IPS-20b (cell line): ENCODE results near the gene NISCH.

ENCODE experiments used
- H3K27ac ChIP-seq: one replicate; pipeline ENCODE4 v1.5.1; 2013; ENCODE audit warnings: low read length
- H3K27me3 ChIP-seq: 2 replicates; pipeline ENCODE4 v1.6.1; 2013; ENCODE audit warnings: mild to moderate bottlenecking, low read length, inconsistent platforms; ENCODE audit not compliant: insufficient read depth
- H3K36me3 ChIP-seq: 2 replicates; pipeline ENCODE4 v1.6.1; 2013; ENCODE audit warnings: low read depth, mild to moderate bottlenecking, inconsistent platforms, low read length, moderate library complexity; ENCODE audit not compliant: insufficient read depth
- H3K4me1 ChIP-seq: 2 replicates; pipeline ENCODE4 v1.6.1; 2013; ENCODE audit warnings: mild to moderate bottlenecking, control low read depth, inconsistent platforms, low read length, moderate library complexity; ENCODE audit not compliant: insufficient read depth
- H3K4me3 ChIP-seq: 2 replicates; pipeline ENCODE4 v1.5.1; 2013; ENCODE audit warnings: mild to moderate bottlenecking, low read length, inconsistent platforms
- H3K9ac ChIP-seq: 2 replicates; pipeline ENCODE4 v1.6.1; 2013; ENCODE audit warnings: low read depth, mild to moderate bottlenecking, inconsistent platforms, low read length, moderate library complexity
- H3K9me3 ChIP-seq: 2 replicates; pipeline ENCODE4 v1.6.1; 2013; ENCODE audit warnings: mild to moderate bottlenecking, low read depth, low read length, inconsistent platforms; ENCODE audit not compliant: insufficient read depth

Gene NISCH

DNA sequence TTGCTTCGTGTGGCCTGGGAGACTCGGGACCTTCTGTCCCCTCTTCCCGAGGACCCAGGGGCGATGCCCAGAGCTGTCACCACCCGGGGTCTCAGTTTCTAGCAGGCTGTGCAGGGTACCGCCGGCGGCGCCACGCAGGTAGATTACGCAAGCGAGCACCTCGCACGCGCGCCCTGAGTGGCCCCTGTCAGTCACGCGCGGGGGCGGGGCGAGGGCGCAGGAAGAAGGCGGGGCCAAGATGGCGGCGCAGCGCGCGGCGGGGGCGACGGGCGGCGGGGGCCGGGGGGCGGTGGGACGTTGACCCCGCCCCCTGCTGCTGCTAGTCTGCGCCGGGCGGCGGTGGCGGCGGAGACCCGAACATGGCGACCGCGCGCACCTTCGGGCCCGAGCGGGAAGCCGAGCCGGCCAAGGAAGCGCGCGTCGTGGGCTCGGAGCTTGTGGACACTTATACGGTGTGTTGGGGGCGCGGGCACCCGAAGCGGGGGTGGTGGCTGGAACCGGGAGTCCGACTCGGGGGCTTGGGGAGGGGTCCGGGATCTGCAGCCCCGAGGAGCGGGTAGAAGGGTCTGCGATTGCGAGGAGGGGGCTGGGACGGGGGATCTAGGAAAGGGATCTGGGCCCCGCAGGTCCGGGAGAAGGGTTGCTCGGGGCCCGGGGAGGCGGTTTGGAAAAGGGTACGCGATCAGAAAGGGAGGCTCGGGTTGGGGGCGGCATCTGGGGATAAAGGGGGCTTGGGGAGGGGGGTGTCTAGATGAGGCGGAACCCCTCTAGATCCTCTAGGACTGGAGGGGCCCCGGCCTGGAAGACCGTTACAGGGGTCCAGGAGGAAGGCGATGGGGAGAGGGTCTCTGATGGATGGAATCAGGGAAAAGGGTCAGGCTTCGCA is at the start of gene NISCH:
Gene NISCH, plus strand, starts transcription at position 322 of the 886 bp plus-strand sequence. Its CDS starts 38 bp downstream, at position 360.
- H3K4me3 ChIP-seq, result peak within 1 kb of the TSS; percentile 98
- no peaks in the 10 kb centered on the region for H3K27me3 ChIP-seq
- peak within 1 kb of the TSS; percentile 73 for H3K9ac ChIP-seq
- H3K36me3 ChIP-seq, result peaks cover 33% of the 10 kb centered on the region
- peak within 1 kb of the TSS; percentile 60 for H3K27ac ChIP-seq
- H3K4me1 ChIP-seq, result peaks cover 2% of the 10 kb centered on the region; the same call in 1 of the 2 replicates
- H3K9me3 ChIP-seq, result no peaks in the 10 kb centered on the region

DNA sequence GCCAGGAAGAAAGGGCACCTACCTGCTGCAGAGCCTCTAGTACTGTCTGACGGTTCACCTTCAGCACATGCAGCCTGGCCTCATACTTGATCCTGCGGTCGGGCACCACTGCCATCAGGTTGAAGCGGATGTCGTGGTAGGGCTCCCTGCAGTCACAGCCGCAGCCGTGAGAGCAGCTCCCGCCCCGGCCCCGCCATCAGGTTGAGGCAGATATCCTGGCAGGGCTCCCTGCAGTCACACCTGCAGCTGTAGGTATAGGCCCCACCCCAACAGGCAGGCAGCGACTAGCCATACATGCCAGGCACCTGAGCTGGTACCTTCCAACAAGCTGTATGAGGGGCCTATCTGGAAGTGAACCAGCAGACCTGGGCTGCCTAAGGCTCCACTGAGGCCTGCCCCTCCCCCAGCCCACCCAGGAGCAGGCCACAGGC is 49.2 kb upstream of the NISCH start:
- Histone ChIP-seq H3K27me3 (peaks cover under 1% of the 10 kb centered on the region; the same call in 1 of the 2 replicates), H3K9ac (no peak overlapping the region), H3K4me3 (no peak overlapping the region), H3K9me3 (no peaks in the 10 kb centered on the region), H3K27ac (no peak overlapping the region), H3K36me3 (peaks cover 71% of the 10 kb centered on the region), H3K4me1 (peaks cover 4% of the 10 kb centered on the region; the same call in 1 of the 2 replicates)

DNA sequence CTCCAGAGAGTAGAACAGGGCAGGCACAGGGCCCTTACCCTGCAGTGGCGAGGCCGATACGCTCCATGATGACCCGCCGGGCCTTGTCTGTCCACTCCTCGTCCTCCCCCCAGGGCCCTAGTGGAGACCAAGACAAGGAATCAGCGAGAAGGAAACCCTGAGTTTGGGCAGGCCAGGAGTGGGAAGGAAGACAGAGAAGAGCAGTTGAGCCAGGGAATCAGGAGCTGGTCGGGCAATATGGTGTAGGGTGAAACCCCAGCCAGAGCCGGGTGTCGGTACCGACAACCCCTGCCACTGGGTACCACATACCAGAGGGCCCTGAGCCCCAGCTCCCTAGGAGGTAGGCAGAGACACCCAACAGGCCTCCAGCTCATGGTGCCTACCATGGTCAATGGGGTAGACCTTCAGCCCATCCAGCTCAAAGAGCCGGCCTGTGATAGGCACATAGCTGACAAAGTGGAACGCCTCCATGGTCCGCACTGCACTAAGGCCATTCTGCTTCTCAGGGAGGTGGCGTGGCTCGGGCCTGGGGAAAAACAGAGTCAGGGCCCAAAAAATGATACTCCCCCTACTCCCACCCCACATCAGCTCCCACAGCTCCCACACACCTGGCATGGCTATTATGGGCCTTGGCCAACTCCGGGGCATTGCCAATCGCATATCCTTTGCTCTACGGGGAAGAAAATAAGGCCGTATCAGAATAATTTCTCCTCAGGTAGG is 48.5 kb upstream of the NISCH start:
- Histone ChIP-seq H3K9ac (no peak overlapping the region), H3K27ac (no peak overlapping the region), H3K4me3 (no peak overlapping the region), H3K36me3 (peaks cover 64% of the 10 kb centered on the region), H3K4me1 (peaks cover 6% of the 10 kb centered on the region; the same call in 1 of the 2 replicates), H3K27me3 (peaks cover 7% of the 10 kb centered on the region; the same call in 1 of the 2 replicates), H3K9me3 (no peaks in the 10 kb centered on the region)

DNA sequence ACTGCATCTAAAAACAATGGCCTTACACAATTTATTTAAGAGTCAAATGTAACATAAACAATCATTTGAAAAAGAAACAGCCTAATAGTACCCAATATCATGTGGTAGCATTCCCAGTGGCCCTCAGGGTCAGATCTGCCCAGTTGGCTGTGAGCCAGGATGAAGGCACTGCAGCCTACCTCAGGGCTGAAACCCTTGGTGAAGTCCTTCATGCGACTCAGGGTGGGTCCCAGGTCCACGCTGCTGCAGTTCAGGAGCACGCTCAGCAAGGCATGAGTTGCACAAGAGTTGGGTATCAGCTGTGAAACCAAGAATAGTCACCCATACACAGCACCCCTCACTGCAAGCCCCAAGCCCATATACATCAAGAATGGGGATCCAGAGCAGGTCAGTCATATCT is 47.6 kb upstream of the NISCH start:
- Histone ChIP-seq H3K4me3 (no peak overlapping the region), H3K27ac (no peak overlapping the region), H3K9ac (no peak overlapping the region), H3K36me3 (peaks cover 56% of the 10 kb centered on the region), H3K9me3 (no peaks in the 10 kb centered on the region), H3K4me1 (peaks cover 6% of the 10 kb centered on the region; the same call in 1 of the 2 replicates), H3K27me3 (peaks cover 7% of the 10 kb centered on the region; the same call in 1 of the 2 replicates)

DNA sequence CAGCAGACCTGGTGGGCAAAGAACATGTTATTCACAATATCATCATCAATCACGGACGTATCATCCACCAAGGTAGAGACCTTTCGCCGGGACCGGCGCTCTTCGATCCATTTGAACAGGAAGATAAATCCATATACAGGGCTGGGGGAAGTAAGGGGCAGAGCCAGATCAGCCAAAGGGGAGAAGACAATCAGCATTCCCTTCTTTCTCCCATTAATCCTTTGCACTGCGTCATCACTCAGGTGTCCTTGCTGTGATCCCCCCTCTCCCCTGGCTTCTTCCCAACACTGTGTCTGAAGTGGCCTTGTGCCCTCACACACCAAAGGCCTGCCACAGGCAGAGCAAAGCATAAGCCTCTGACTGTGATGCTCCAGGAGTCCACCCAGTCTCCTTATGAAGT is 46.9 kb upstream of the NISCH start:
- H3K27ac ChIP-seq, result no peak overlapping the region
- H3K9me3 ChIP-seq, result no peaks in the 10 kb centered on the region
- peaks cover 49% of the 10 kb centered on the region for H3K36me3 ChIP-seq
- peaks cover 6% of the 10 kb centered on the region; the same call in 1 of the 2 replicates for H3K4me1 ChIP-seq
- no peak overlapping the region for H3K9ac ChIP-seq
- H3K27me3 ChIP-seq, result peaks cover 7% of the 10 kb centered on the region; the same call in 1 of the 2 replicates
- peak overlapping the region; percentile 98; the same call in 1 of the 2 replicates for H3K4me3 ChIP-seq

DNA sequence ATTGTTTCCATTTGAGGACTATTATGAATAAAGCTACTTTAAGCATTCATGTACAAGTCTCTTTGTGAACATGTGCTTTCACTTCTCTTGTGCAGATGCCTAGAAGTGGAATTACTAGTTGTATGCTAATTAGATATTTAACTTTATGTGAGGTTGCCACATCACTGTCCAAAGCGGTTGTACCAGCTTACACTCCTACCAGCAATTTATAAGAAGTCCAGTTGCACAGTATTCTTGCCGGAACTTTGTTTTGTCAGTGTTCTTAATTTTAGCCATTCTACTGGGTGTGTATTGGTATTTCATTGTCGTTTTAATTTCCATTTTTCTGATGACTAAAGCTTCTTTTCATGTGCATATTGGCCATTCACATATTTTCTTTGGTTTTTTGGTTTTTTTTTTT is 39.6 kb upstream of the NISCH start:
- Histone ChIP-seq H3K4me1 (0 out of 2 replicates have a peak, but pooled peaks cover 3% of the 10 kb centered on the region), H3K27me3 (peaks cover 7% of the 10 kb centered on the region; the same call in 1 of the 2 replicates), H3K9ac (no peak overlapping the region), H3K9me3 (no peaks in the 10 kb centered on the region), H3K4me3 (no peak overlapping the region), H3K27ac (no peak overlapping the region), H3K36me3 (no peaks in the 10 kb centered on the region; the same call in 1 of the 2 replicates)

DNA sequence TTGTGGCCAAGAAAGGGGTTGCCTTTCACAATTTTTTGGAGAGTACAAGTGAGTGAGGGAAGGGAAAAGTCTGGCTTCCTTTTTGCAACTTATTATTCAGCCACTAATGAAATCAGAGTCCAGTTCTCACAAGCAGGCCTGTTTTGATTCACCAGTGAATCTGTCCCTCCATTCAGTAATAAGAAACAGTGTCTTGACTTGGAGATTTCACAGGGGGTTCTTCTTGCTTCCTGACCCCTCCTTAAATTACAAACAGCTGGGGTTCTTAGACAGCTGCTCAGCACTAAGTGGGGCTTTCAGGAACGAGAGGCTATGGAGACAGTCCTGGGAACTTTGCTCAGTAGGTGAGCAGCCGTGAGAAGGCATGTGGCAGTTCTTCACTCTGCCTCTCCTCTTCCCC is 35.0 kb upstream of the NISCH start:
- Histone ChIP-seq H3K9me3 (no peaks in the 10 kb centered on the region), H3K4me3 (no peak overlapping the region), H3K36me3 (no peaks in the 10 kb centered on the region), H3K4me1 (0 out of 2 replicates have a peak, but pooled peaks cover 3% of the 10 kb centered on the region), H3K9ac (no peak overlapping the region), H3K27me3 (no peaks in the 10 kb centered on the region), H3K27ac (no peak overlapping the region)

DNA sequence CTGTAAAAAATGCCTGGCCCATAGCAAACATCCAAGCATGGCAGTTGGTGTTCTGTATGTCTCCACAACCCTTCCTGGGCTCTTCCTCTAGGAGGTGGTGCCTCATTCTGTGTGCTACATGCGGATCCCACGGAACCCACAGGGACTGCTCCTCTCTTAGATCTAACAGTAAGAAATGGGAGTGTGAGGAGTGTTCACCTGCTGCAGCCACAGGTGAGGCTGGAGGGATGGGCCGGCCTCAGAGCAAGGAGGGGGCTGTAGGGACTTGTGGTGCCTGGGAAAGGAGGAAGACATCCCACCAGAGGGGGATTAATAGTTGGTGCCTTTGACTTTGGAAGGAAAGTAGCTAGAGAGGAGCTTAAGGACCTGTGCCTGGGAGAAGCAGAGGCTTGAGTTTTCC is 32.7 kb upstream of the NISCH start:
- no peaks in the 10 kb centered on the region for H3K9me3 ChIP-seq
- 0 out of 2 replicates have a peak, but pooled peaks cover 3% of the 10 kb centered on the region for H3K4me1 ChIP-seq
- H3K4me3 ChIP-seq, result no peak overlapping the region
- no peaks in the 10 kb centered on the region for H3K27me3 ChIP-seq
- H3K27ac ChIP-seq, result no peak overlapping the region
- no peak overlapping the region for H3K9ac ChIP-seq
- no peaks in the 10 kb centered on the region for H3K36me3 ChIP-seq

DNA sequence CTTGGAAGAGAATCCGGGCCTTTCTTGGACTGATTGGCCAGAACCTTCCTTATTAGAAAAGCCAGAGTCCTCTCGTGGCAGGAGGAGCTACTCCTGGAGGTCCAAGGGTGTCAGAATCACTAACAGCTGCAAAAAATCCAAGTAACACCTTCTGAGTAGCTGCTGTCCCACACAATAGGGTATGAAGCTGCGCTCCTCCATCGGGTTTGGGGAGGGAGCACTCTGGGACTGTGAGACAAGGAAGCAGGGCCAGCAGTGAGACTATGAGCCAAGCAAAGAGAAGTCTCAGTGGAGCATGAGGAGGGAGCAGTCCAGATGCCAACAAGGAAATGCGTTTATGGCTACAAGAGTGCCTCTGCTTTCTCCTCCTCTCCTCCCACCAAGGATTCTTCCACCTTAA is 32.2 kb upstream of the NISCH start:
- Histone ChIP-seq H3K27me3 (no peaks in the 10 kb centered on the region), H3K36me3 (no peaks in the 10 kb centered on the region), H3K4me3 (no peak overlapping the region), H3K9ac (no peak overlapping the region), H3K9me3 (no peaks in the 10 kb centered on the region), H3K4me1 (0 out of 2 replicates have a peak, but pooled peaks cover 3% of the 10 kb centered on the region), H3K27ac (no peak overlapping the region)

DNA sequence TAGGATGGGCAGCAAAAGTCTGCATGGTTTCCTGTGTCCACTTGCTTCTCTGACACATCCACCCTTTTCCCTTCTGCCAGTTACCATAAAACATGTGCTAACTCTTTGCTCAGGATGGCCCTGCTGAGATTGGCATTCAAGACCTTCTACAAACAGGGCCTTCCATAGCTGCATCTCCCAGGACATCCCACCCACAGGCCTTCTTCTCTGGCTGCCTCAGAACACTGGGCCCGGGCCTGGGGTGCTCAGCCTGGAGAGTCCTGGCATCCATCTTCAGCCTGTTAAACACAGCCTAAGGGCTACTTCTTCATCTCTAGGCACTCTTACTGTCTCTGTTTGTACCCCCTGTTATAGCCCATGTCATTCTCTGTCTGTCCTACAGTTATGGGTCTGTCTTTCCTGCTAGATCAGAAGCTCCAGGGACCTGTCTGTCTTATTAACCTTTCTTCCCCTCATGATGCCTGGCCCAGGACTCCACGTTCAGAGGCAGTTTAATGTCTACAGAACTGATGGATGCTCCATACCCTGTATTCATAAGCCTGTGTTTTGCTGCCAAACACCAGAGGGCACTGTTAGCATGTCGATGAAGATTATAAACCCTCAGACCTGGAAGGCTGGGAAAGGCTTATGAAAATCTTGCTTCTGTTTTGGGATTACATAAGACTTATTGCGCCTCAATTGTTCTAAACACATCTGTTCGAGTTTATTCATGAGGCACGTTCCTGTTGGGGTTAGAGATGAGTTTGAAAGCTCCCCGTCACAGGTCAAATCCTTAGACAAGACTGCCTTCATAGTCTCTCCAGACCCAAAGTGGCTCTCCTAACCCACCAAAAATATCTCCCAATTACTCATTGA is 27.0 kb upstream of the NISCH start:
- Histone ChIP-seq H3K27ac (no peak overlapping the region), H3K4me1 (no peaks in the 10 kb centered on the region), H3K9ac (no peak overlapping the region)

DNA sequence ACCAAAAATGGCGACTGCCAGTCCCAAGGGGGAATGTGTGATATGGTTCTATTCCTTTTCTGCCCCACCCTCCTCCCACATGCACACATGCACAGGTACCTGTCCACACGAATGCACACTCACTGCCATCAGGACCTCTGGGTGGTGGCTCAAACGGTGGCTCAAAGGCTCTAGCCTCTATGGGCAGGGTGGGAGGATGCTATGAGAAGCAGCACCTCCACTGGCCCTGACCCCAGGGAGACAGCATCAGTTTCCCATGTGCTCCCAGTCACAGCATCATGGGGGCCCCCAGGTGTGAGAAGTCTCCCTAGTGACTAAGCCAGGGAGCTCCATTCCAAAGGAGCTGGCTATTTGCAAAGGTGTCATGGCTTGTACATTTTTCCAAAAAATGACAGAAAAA is 26.4 kb upstream of the NISCH start:
- Histone ChIP-seq H3K9me3 (no peaks in the 10 kb centered on the region), H3K27me3 (no peaks in the 10 kb centered on the region)

More for the DNA sequence above, 27.0 kb upstream of the NISCH start:
- no peaks in the 10 kb centered on the region for H3K36me3 ChIP-seq
- H3K27me3 ChIP-seq, result no peaks in the 10 kb centered on the region
- H3K9me3 ChIP-seq, result no peaks in the 10 kb centered on the region
- no peak overlapping the region for H3K4me3 ChIP-seq

More for the DNA sequence above, 26.4 kb upstream of the NISCH start:
- H3K9ac ChIP-seq, result no peak overlapping the region
- H3K4me1 ChIP-seq, result no peaks in the 10 kb centered on the region
- no peak overlapping the region for H3K4me3 ChIP-seq
- H3K36me3 ChIP-seq, result no peaks in the 10 kb centered on the region
- H3K27ac ChIP-seq, result no peak overlapping the region
